GM19438 (cell line): ENCODE measurements around the gene NPRL2.
A peak's percentile ranks its signal among the peaks of the same experiment; 100 is the strongest.

Source experiments
- ATAC-seq: cut with Tn5 transposase; IDR thresholded peaks from one replicate; pipeline ENCODE4 v1.9.1; 2021; ENCODE audit warnings: low read depth; ENCODE audit not compliant: unreplicated experiment

NPRL2 gene

GRCh38 chr3:50353245-50354004, 2.9 kb upstream of the NPRL2 start:
- ATAC-seq: no peak

- no peak for ATAC-seq
Measured at GRCh38 chr3:50352781-50353180, 2.2 kb upstream of the NPRL2 start.

- no peak for ATAC-seq
Measured at GRCh38 chr3:50351323-50351697, 735 bp upstream of the NPRL2 start.

- peak; percentile 6 for ATAC-seq
Measured at GRCh38 chr3:50350213-50350526, 405 bp downstream of the NPRL2 start.

GRCh38 chr3:50347187-50347813, 3.3 kb downstream of the NPRL2 start:
- no peak for ATAC-seq

- no peak for ATAC-seq
Measured at GRCh38 chr3:50345586-50346234, 4.9 kb downstream of the NPRL2 start, which contains the start of gene ZMYND10. Gene ZMYND10 (minus strand): TSS chr3:50345732. CDS start chr3:50345579, 153 bp downstream.

GRCh38 chr3:50345008-50345407, 5.6 kb downstream of the NPRL2 start:
- ATAC-seq: no peak

GRCh38 chr3:50342813-50343633, 7.6 kb downstream of the NPRL2 start:
- no peak for ATAC-seq

GRCh38 chr3:50341996-50342650, 8.5 kb downstream of the NPRL2 start:
- no peak for ATAC-seq

- ATAC-seq: no peak
Measured at GRCh38 chr3:50341537-50341936, 9.0 kb downstream of the NPRL2 start.

GRCh38 chr3:50340448-50341329, 9.9 kb downstream of the NPRL2 start, which contains the start of gene RASSF1:
Gene RASSF1 (minus strand): TSS chr3:50340836. CDS start chr3:50340805, 31 bp downstream.
- ATAC-seq: peak; percentile 25

- no peak for ATAC-seq
Measured at GRCh38 chr3:50340147-50340447, 10.5 kb downstream of the NPRL2 start.

- ATAC-seq: no peak
Measured at GRCh38 chr3:50339485-50340146, 11.0 kb downstream of the NPRL2 start.

- no peak for ATAC-seq
Measured at GRCh38 chr3:50338965-50339364, 11.6 kb downstream of the NPRL2 start.

- peak; percentile 63 for ATAC-seq
Measured at GRCh38 chr3:50337175-50337861, 13.3 kb downstream of the NPRL2 start.

- ATAC-seq: peak; percentile 20
Measured at GRCh38 chr3:50336452-50337174, 14.0 kb downstream of the NPRL2 start.

- ATAC-seq: no peak
Measured at GRCh38 chr3:50334339-50335075, 16.1 kb downstream of the NPRL2 start.
